ENCODE results near the gene ROR2. TPM values are rescaled to one million over a fixed set of nuclear protein-coding genes. Genes with fewer than 3 reads are reported as not detected.

Gene ROR2
- total RNA-seq, 2 experiments from 2014 or later = 0.05 TPM

- peaks cover 18% of the 10 kb centered on the region for H3K9me3 Mint-ChIP-seq (ENCODE audit: insufficient read depth)
- H3K27me3 Mint-ChIP-seq (ENCODE audit: low read depth) = peaks cover 2% of the 10 kb centered on the region
- DNase-seq = no peak
- ATAC-seq = no peak
- ChIA-PET POLR2A (no interaction called here), CTCF (interaction anchor here (1.4 to 2.3 kb wide), 2 partner anchors 15 to 19 kb away, joined by 3 to 7 read pairs; partner anchors contain the start of gene ROR2)
- H3K27ac Mint-ChIP-seq = no peak overlapping the region
- H3K36me3 Mint-ChIP-seq (ENCODE audit: low read depth) = peaks cover 6% of the 10 kb centered on the region
- H3K4me1 Mint-ChIP-seq (ENCODE audit: low read depth) = no peaks in the 10 kb centered on the region
- H3K4me3 Mint-ChIP-seq = no peak overlapping the region
Observed at GRCh38 chr9:91935066-91935749, 14.8 kb downstream of the ROR2 start.

- CTCF ChIA-PET = interaction anchor here (1.4 to 2.3 kb wide), 2 partner anchors 16 to 20 kb away, joined by 3 to 7 read pairs; partner anchors contain the start of gene ROR2
- ATAC-seq = no peak
Observed at GRCh38 chr9:91934654-91935053, 15.4 kb downstream of the ROR2 start.

GRCh38 chr9:91933556-91934352 lies 16.3 kb downstream of the ROR2 start:
- Mint-ChIP-seq H3K4me1 (ENCODE audit: low read depth) (no peaks in the 10 kb centered on the region), H3K27me3 (ENCODE audit: low read depth) (peaks cover 2% of the 10 kb centered on the region), H3K36me3 (ENCODE audit: low read depth) (peaks cover 6% of the 10 kb centered on the region), H3K27ac (no peak overlapping the region), H3K4me3 (no peak overlapping the region), H3K9me3 (ENCODE audit: insufficient read depth) (peaks cover 30% of the 10 kb centered on the region)
- POLR2A ChIA-PET = no interaction called here
- ATAC-seq (no peak), DNase-seq (no peak)
- CTCF ChIA-PET = interaction anchor here (1.4 kb wide), 1 partner anchor 20 kb away, joined by 3 read pairs; no protein-coding TSS in a partner anchor

More at GRCh38 chr9:91934654-91935053, 15.4 kb downstream of the ROR2 start:
- H3K4me1 Mint-ChIP-seq (ENCODE audit: low read depth) = no peaks in the 10 kb centered on the region
- H3K4me3 Mint-ChIP-seq = no peak overlapping the region
- peaks cover 2% of the 10 kb centered on the region for H3K27me3 Mint-ChIP-seq (ENCODE audit: low read depth)
- POLR2A ChIA-PET = no interaction called here
- H3K36me3 Mint-ChIP-seq (ENCODE audit: low read depth) = peaks cover 6% of the 10 kb centered on the region
- peaks cover 23% of the 10 kb centered on the region for H3K9me3 Mint-ChIP-seq (ENCODE audit: insufficient read depth)
- DNase-seq = no peak
- H3K27ac Mint-ChIP-seq = no peak overlapping the region

GRCh38 chr9:91930475-91930874 lies 19.6 kb downstream of the ROR2 start:
- no peak for DNase-seq
- no peak for ATAC-seq
- Mint-ChIP-seq H3K4me1 (ENCODE audit: low read depth) (no peaks in the 10 kb centered on the region), H3K27me3 (ENCODE audit: low read depth) (no peaks in the 10 kb centered on the region), H3K9me3 (ENCODE audit: insufficient read depth) (peaks cover 37% of the 10 kb centered on the region), H3K27ac (no peak overlapping the region), H3K36me3 (ENCODE audit: low read depth) (peaks cover 6% of the 10 kb centered on the region), H3K4me3 (no peak overlapping the region)
- POLR2A ChIA-PET = no interaction called here
- CTCF ChIA-PET = no interaction called here

DNA sequence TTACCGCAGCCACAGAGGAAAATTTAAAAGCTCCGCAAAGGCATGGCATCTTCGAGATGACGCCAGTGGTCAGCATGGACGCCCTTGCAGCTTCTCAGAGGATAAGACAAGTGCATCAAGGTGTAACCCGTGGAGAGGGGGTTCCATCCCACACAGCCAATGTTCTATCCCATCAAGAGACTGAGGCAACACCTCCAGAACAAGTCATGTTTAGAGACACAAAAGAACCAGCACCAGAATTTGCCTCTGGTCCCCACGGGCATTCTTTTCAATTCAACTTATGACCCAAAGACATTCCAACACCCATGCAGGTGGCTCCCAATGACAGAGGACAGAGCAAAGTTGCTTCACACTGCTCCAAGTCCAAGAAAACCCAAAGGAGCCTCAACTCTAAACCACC lies 20.7 kb downstream of the ROR2 start:
- Mint-ChIP-seq H3K9me3 (ENCODE audit: insufficient read depth) (peaks cover 37% of the 10 kb centered on the region), H3K36me3 (ENCODE audit: low read depth) (peaks cover 6% of the 10 kb centered on the region), H3K4me3 (no peak overlapping the region), H3K27ac (no peak overlapping the region), H3K27me3 (ENCODE audit: low read depth) (no peaks in the 10 kb centered on the region), H3K4me1 (ENCODE audit: low read depth) (no peaks in the 10 kb centered on the region)
- CTCF ChIA-PET = no interaction called here
- POLR2A ChIA-PET = no interaction called here
- no peak for ATAC-seq
- DNase-seq = no peak

DNA sequence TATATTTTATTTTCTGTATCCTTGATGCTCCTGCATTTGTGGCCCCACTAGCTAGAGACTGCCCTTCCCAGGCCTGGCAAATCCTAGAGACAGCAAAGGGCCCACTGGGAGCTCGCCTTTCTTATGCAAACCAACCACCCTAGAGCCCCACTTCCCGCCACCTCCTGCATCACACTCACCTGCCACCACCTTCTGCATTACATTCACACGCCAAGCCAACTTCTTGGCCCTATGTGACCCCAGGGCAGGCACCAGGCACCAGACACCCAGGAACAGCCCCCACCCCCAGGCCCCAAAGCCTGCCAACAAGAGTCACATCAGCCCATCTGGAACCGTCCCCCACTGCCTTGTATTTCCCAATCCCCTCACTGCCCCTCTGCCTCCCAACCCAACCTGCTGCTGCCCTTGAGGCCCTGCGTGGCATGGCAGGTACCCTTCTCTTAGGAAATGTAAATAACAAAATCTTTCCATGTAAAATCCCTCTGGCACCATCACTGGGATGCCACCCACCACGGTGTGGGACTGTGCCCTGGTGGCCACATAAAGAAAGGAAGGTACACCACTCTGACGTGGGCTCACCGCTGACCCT lies 22.0 kb downstream of the ROR2 start:
- POLR2A ChIA-PET = no interaction called here
- CTCF ChIA-PET = interaction anchor here (1.3 kb wide), 1 partner anchor 11 kb away, joined by 3 read pairs; no protein-coding TSS in a partner anchor
- Mint-ChIP-seq H3K36me3 (ENCODE audit: low read depth) (peaks cover 6% of the 10 kb centered on the region), H3K27ac (no peak overlapping the region), H3K4me3 (no peak overlapping the region), H3K9me3 (ENCODE audit: insufficient read depth) (peaks cover 37% of the 10 kb centered on the region), H3K27me3 (ENCODE audit: low read depth) (peaks cover 5% of the 10 kb centered on the region), H3K4me1 (ENCODE audit: low read depth) (no peaks in the 10 kb centered on the region)
- ATAC-seq (no peak), DNase-seq (no peak)

DNA sequence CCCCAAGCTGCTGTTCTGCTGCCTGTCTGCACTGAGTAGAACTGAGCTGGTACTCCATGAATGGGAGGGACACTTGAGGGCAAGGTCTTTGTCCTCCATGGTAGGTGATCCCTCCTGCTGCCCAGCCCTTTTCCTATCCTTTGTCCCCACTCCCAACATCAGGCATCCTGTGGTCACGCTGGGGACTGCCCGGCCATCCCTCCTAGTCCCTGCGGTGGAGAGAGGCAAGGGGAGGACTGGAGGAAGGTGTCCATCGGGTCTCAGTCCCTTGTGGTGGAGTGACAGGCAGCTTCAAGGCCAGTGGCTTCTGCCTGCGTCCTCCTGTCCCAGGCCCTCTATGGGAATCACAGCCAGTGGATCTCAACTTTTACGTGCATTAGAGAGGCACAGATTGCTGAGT lies 25.9 kb downstream of the ROR2 start:
- no peak for DNase-seq
- Mint-ChIP-seq H3K4me3 (no peak overlapping the region), H3K36me3 (ENCODE audit: low read depth) (no peaks in the 10 kb centered on the region), H3K27ac (no peak overlapping the region), H3K27me3 (ENCODE audit: low read depth) (peaks cover 19% of the 10 kb centered on the region), H3K4me1 (ENCODE audit: low read depth) (no peaks in the 10 kb centered on the region), H3K9me3 (ENCODE audit: insufficient read depth) (peaks cover 8% of the 10 kb centered on the region)
- no peak for ATAC-seq
- CTCF ChIA-PET = no interaction called here
- POLR2A ChIA-PET = no interaction called here

- H3K27ac Mint-ChIP-seq = no peak overlapping the region
- no peaks in the 10 kb centered on the region for H3K36me3 Mint-ChIP-seq (ENCODE audit: low read depth)
- H3K4me1 Mint-ChIP-seq (ENCODE audit: low read depth) = no peaks in the 10 kb centered on the region
- ChIA-PET POLR2A (no interaction called here), CTCF (no interaction called here)
- H3K27me3 Mint-ChIP-seq (ENCODE audit: low read depth) = peaks cover 19% of the 10 kb centered on the region
- no peak overlapping the region for H3K4me3 Mint-ChIP-seq
- DNase-seq (no peak), ATAC-seq (no peak)
- H3K9me3 Mint-ChIP-seq (ENCODE audit: insufficient read depth) = peaks cover 4% of the 10 kb centered on the region
Observed at GRCh38 chr9:91923145-91923544, 26.9 kb downstream of the ROR2 start.

DNA sequence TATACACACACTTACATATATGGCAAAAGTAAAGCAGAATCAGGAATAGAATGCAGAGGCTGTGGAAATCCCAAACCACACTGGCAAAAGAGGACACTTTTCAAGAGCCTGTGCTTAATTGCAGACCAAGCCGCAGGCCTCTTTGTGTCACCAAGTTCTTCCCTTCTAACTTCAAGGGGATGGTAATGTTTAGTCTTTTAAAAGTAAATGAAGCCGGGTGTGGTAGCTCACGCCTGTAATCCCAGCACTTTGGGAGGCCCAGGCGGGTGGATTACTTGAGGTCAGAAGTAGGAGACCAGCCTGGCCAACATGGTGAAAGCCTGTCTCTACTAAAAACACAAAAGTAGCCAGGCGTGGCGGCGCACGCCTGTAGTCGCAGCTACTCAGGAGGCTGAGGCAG lies 28.7 kb downstream of the ROR2 start:
- CTCF ChIA-PET = no interaction called here
- no peak overlapping the region for H3K4me3 Mint-ChIP-seq
- peaks cover 26% of the 10 kb centered on the region for H3K27me3 Mint-ChIP-seq (ENCODE audit: low read depth)
- H3K4me1 Mint-ChIP-seq (ENCODE audit: low read depth) = no peaks in the 10 kb centered on the region
- H3K27ac Mint-ChIP-seq = no peak overlapping the region
- H3K36me3 Mint-ChIP-seq (ENCODE audit: low read depth) = no peaks in the 10 kb centered on the region
- ATAC-seq (no peak), DNase-seq (no peak)
- H3K9me3 Mint-ChIP-seq (ENCODE audit: insufficient read depth) = no peaks in the 10 kb centered on the region
- POLR2A ChIA-PET = no interaction called here

DNA sequence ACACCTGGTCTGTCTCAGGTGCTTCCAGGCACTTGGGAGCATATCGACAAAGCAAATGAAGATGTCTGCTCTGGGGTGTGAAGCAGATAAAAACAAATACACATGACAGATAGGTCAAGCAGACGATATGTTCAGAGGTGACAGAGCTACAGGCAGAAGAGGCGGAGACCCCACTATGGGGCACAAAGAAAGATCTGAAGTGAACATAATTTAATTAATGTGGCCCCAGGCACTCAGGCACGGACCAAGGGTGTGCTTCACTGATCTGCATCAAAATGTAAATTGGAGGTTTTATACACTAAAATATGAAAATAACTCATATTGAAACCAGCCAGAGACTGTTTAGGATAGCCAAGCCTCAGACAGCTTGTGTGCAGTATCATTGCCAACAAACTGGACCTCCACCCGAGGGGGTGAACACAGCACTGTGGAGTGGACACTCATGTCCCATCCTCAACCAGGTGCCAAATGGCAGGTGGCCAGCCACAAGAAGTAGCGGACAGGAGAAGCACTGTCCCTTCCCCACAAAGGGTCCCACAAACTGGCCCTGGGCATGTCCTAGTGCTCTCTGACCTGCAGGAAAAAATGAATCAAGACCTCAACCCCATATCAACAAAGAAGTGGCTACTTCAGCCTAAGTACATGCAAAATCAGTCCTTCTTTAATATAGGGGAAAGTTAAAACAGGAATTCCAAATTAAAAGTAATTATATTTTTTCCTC lies 29.2 kb downstream of the ROR2 start:
- Mint-ChIP-seq H3K27ac (no peak overlapping the region), H3K9me3 (ENCODE audit: insufficient read depth) (no peaks in the 10 kb centered on the region), H3K4me1 (ENCODE audit: low read depth) (no peaks in the 10 kb centered on the region), H3K27me3 (ENCODE audit: low read depth) (peaks cover 27% of the 10 kb centered on the region), H3K36me3 (ENCODE audit: low read depth) (no peaks in the 10 kb centered on the region), H3K4me3 (no peak overlapping the region)
- ChIA-PET POLR2A (no interaction called here), CTCF (no interaction called here)
- no peak for DNase-seq
- no peak for ATAC-seq

GRCh38 chr9:91919621-91920020 lies 30.4 kb downstream of the ROR2 start:
- Mint-ChIP-seq H3K9me3 (ENCODE audit: insufficient read depth) (no peaks in the 10 kb centered on the region), H3K27ac (no peak overlapping the region), H3K27me3 (ENCODE audit: low read depth) (peaks cover 32% of the 10 kb centered on the region), H3K36me3 (ENCODE audit: low read depth) (no peaks in the 10 kb centered on the region), H3K4me3 (no peak overlapping the region), H3K4me1 (ENCODE audit: low read depth) (no peaks in the 10 kb centered on the region)
- DNase-seq (no peak), ATAC-seq (no peak)
- ChIA-PET POLR2A (no interaction called here), CTCF (no interaction called here)

DNA sequence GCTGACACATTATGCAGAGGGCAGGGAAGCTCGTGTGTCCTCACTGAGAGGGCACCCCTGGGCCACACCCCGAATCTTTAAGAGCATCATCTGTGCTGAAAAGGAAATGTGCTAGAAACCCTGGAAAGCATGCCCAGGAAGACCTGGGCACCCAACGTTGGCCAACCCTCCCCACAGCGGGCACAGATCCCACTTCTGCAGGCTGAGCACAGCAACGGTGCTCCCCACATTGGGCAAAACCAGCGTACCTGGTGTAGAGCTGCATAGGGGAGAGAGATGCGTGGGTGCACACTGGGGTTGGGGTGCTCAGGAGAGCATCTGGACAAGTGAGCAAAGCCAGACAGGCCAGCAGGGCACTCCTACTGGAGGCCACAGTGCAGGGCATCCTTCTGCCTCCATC lies 32.6 kb downstream of the ROR2 start:
- H3K27me3 Mint-ChIP-seq (ENCODE audit: low read depth) = peaks cover 26% of the 10 kb centered on the region
- no peaks in the 10 kb centered on the region for H3K9me3 Mint-ChIP-seq (ENCODE audit: insufficient read depth)
- ChIA-PET CTCF (no interaction called here), POLR2A (no interaction called here)
- H3K4me3 Mint-ChIP-seq = no peak overlapping the region
- no peak for DNase-seq
- no peak for ATAC-seq
- H3K36me3 Mint-ChIP-seq (ENCODE audit: low read depth) = no peaks in the 10 kb centered on the region
- H3K4me1 Mint-ChIP-seq (ENCODE audit: low read depth) = no peaks in the 10 kb centered on the region
- H3K27ac Mint-ChIP-seq = no peak overlapping the region

All from activated CD8-positive, alpha-beta T cell treated with anti-CD3 and anti-CD28 coated beads, Interleukin-2, amount 10 ng/mL, durations not matched to agents 7 days and 5 days (primary cell).